Activated CD4-positive, alpha-beta T cell treated with anti-CD3 and anti-CD28 coated beads, Interleukin-2, amount 50 U/mL, for 1 hour (primary cell): ENCODE measurements around the gene CLEC4F.
A peak's percentile ranks its signal among the peaks of the same experiment; 100 is the strongest.

Experiments used
- DNase-seq: peaks from one replicate; pipeline ENCODE4 v3.0.0-alpha.2; 2020

The CLEC4F gene

DNA sequence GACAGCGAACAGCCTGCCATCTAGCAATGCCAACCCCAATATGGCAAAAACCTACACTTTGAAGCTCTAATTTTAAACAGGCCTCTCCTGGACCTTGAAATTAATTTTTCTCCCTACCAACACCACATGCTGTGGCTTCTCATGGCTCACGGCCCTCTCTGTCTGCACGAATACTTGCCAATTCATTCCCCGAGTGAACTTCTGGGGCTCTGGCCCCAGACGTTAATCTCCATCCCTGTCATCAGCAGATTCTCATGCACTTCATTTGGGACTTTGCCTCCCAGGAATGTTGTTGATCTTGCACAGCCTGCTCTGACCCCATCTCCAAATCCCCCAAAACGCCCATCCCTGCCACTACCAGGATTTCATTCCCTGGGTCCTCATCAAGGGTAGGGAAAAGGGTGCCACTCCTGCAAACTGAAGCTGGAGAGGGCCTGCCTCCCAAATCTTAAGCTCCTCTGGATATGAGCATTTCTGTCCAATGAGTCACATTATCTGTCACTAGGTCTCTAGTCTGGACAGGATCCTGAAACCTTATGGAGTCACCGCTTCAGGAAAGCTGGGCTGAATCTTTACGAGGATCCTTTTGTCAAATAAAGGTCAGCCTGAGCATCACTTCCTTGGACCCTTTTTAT is 40.4 kb downstream of the CLEC4F start:
- DNase-seq: no peak

DNA sequence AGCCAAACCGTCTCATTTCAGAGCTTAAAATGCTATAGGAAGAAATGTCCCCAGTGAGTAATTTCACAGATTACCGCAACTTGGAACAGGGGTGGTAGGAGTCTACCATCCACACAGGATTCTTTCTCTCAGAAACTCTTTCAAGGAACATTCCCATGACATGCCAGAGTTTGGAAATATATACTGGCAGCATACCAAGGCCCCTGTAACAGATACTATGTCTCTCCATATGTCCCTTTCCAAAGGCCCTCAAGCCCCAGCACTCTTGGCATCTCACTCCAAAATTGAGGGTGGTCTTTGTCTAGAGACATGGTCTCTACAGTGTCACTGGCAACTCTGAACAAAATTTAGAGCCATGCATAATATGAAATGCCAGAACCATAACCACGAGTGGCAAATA is 40.9 kb downstream of the CLEC4F start:
- DNase-seq: no peak

DNA sequence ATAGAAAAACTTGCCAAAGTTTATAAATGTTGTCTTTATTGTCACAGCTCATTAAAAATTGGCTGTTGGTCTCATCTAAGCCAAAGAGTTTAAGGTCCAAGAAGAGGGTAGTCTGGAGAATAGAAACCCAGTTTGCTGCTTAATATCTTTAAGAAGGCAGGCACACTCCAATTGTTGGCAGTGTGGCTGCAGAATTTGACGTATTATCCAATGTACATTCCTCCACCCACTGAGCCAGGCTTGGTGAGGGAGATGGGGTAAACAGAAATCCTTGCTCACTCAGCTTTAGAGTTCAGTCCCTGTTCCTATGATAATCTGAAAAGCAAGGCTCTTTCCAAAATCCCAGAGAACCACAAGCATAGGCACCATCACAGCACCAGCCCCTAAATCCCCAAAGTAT is 41.7 kb downstream of the CLEC4F start:
- DNase-seq: no peak

DNA sequence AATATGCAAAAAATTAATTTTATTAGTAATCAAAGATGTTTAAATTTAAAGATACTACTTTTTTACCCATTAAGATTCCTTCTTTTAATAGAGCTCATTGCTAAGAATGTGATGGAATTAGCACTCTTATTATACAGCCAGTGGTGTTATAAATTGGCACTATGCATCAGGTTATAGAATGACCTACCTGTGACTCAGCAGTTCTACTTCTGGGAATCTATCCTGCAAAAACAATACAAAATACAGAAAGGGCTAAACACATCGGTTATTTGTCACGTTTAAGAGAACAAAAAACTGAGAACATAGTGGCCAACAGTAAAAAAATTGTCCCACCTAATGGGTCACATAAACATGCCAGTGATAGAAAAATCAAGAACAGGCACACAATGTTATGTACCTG is 42.9 kb downstream of the CLEC4F start:
- DNase-seq: no peak

DNA sequence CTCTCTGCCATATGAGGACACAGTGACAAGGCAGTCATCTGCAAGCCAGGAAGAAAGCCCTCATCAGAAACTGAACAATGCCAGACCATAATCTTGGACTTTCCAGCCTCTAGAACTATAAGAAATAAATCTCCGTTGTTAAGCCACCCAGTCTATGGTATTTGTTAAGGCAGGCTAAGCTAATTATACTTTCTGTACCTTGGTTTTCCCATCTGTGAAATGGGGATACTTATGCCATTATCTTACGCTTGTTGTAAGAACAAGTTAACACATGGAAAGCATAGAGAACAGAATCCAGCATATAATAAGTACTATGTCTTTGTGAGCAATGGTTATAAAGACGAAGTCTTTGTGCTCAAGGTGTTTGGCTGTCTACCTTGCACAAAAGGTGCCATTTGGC is 44.1 kb downstream of the CLEC4F start:
- DNase-seq: no peak

DNA sequence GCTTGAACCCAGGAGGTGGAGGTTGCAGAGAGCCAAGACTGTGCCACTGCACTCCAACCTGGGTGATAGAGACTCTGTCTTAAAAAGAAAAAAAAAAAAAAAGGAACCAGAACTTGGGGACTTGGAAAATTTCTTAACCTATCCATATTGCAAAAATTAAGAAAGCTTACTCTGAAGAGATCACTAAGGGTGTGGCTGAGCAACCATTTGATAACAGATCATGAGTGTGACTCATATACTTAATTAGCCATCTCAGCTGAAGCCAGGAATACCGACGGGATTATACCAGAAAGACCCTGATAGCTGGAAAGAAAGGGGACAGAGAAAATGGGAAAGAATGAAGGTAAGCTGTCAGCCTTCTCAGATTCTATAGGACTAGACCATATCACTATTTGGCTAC is 45.3 kb downstream of the CLEC4F start:
- DNase-seq: no peak

DNA sequence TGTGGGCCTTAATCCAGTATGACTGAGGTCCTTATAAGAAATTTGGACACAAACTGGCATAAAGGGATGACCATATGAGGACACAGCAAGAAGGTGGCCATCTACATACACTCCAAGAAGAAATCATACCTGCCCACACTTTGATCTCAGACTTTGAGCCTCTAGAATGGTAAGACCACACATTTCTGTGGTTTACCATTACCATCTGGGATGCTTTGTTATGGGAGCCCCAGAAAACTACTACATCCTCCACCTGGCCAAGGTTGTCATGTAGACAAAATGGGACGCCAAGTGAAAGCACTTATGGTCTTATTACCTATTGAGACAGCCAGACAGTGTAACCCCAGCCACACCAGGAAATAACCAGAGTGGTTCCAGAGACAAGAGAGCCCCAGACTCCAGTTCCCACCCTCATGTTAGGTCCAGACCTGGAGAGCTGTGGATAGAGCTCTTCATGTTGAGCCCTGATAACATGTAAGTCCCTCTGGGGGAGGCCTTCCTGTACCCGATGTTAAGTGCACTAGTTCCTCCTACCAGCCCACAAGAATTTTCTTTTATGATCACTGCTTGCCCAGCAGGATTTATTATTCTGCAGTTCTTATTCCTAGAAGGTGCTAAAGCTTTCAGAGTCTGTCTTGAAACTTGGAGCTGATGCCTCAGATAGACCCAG is 47.8 kb downstream of the CLEC4F start:
- DNase-seq: no peak

DNA sequence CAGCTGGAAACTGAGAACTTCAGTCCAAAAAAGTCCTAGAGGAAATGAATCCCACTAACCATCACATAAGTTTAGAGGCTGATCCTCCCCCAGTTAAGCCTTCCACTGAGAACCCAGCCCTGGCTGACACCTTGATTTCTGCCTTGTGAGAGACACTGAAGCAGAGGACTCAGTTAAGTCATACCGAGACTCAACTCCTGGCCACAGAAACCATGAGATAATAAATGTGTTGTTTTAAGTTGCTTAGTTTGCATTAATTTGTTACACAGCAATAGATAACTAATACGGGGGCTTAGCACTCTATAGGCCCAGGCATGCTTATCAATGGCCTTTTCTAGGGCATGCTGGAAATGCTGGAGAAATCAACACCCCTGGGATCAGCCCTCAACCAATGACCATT is 49.0 kb downstream of the CLEC4F start:
- DNase-seq: no peak

DNA sequence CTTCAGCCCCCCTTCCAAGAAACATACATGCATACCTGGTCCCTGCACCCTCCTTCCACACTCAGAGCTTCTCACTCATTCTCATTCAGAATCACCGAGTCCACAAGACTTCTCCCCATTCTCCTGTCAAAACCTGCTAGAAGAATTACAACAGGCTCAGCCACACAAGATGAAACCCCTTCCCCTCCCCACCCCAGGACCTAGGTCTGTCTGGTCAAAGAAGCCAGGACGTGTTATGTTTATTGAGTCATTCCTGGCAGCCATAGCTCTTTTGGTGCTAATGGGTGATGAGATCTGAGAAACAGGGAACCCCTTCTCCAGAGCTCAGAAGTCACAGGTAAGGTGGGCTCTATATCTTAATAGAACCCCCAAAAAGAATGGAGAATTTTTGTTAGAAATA is 50.9 kb downstream of the CLEC4F start:
- no peak for DNase-seq

DNA sequence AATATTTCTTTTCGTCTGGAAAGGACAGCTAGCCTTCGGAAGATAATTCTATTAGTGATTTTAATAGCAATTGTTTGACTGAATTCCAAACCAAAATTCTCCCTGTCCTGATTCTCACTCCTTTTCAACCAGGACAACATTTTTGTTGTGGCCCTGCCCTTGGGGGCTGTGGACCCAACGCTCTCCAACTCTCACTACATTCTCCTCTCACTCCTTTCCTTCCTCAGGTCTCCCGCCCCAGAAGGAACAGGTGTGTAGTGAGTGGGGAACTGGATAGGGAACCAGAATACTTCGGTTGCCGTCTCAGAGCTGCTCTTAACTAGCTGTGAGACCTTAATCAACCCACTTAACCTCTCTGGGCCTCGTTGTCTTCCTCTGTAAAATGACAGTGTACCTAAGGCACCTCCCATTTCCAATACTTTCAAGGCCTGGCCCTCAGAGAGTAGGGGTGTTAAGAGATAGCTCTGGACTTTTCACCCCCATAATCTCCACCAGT is 51.8 kb downstream of the CLEC4F start:
- DNase-seq: no peak

DNA sequence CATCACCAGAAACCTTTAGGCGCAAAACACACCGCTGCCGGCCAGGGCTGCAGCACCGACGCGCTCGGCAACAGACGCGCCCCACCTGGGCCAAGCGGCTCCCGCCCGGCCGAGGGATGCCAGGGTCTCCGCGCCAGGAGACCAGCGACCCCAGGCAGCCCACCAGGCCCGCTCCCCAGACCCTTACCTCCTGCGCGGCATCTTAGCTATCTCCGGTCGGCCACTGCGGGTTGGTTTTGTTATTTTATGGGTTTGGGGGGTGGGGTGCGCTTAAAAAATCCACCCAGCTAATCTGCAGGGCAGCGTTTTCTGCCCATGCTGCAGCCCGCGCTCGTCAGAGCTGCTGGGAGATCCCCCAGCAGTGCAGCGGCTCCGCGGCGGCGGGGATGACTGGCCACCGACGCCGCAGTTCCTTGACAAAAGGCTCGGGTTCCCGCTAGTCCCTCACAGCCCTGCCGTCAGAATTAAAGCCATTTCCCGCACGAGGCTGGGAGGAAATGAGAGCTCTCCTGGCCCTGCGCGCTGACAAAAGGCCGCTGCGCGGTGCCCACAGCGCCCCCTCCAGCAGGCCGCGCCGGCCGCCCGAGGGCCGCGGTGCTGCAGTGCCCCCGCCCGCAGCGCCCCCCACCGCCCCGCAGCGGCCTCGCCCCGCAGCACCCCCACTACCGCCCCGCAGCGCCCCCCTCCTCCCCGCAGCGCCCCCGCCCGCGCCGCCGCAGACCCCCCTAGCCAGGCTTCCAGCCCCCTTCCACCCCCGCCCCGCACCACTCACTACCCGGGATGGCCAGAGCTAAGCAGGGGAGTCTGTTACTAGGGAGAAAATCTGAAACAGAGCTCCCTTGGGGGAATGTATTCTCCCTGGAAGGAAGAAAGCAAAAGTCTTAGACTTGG is 52.5 kb downstream of the CLEC4F start, which contains the start of gene ADD2:
ADD2 (minus strand) TSS at position 502 of the 891 bp plus-strand sequence. CDS start 61,792 bp downstream, outside the sequence.
- peak; percentile 27 for DNase-seq

DNA sequence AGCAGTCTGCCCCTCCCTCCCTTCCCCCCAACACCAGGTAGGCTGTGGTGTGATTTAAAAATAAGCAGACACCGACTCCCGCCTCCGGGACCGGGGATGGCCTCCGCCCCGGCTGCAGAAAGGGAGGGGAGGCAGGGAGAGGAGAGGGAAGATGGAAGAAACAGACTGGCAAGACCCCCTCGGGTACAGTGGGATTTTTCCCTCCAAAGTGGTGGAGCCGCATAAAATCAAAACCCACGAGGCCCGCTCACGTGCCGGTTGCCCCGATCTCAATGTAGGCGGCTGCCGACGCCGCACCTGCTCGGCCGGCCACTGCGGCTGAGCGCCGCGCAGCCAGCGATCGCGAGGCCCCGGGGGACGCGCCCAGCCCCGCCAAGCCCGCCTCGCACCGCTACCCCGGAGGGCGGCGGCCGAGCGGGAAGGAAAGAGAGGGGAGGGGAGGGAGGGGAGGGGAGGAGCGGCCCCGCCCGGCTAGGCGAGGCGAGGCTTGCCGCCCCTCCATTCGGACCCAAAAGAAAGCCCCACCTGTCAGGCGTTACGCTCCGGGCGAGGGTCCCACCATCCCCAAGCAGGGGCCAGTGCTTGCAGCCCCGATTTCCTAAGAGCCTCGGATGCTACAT is 53.2 kb downstream of the CLEC4F start:
- DNase-seq: no peak

DNA sequence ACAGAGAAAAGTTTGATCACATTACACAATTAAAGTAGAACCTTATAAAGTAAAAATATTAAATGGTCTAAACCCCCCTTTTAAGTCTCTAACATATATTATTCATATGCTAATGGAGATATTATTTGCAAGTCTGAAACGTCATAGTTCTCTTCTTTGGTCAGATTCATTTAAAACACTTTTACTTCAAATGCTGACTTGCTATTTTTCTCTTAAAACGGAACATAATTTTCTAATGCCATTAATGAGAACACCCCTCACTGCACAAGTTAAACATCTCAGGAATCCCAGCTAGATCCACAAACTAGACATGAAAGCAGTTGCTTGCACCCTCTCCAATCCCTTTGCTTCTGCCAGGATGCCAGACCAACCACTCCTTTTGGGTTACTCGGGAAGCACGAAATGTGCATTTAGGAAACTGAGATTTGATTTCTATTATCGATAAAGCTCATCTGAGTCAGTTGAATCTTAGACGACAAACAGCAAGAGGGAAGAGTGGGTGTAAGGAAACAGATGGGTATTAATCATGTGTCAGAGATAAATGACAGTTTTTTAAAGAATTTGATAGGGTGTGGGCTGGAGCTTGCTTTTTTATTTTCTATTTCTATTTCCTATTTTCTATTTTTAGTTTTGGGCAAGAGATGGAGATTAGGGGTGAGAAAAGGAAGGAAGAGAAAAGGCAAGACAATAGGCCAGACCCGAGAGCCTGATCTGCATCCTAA is 53.9 kb downstream of the CLEC4F start:
- DNase-seq: no peak

DNA sequence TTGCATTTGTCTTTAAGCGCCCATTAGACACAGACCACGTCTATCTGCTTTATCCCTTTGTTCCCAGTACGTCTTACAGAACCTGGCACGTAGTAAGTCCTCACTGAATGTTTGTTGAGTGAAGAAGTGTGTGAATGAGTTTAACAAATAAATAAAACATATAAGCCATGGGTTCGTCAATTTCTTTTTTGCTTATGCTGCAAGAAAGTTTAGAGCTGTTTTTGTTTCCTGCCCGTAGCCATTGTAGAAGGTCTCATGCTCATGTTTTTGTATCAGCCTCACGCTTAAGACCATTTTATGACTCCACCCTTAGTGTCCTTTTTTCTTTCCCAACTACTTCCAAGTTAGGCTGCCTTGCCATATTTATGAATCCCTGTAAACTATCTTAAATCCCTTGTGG is 54.9 kb downstream of the CLEC4F start:
- no peak for DNase-seq

DNA sequence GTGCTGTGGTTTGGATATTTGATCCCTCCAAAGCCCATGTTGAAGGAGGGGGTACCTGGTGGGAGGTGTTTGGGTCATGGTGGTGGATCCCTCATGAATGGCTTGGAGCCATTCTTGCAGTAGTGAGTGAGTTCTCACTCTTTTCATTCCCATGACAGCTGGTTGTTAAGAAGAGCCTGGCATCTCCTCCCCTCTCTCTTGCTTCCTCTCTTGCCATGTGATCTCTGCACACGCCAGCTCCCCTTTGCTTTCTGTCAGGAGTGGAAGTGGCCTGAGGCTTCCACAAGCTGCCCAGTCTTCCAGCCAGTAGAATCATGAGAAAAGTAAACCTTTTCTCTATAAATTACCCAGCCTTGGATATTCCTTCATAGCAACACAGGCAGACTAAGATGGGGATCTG is 61.0 kb downstream of the CLEC4F start:
- DNase-seq: no peak
